GM12878 (cell line): Measurements from ENCODE around the gene RIOK1.

Experiments used
- CBFB ChIP-seq: IDR thresholded peaks from 2 replicates; pipeline ENCODE4 v1.6.1; 2016; ENCODE audit warnings: antibody characterized with exemption, low read depth
- EZH2 ChIP-seq: IDR thresholded peaks from 2 replicates; pipeline ENCODE4 v1.6.1; 2012; ENCODE audit warnings: low read depth, mild to moderate bottlenecking, control low read depth, inconsistent platforms, low read length, borderline replicate concordance; ENCODE audit not compliant: control insufficient read depth
- FOXK2 ChIP-seq: fragments of 450-650 bp; IDR thresholded peaks from 2 replicates; pipeline ENCODE4 v1.6.1; 2017; ENCODE audit warnings: mild to moderate bottlenecking, moderate library complexity
- GABPA ChIP-seq: IDR thresholded peaks from 2 replicates; pipeline ENCODE4 v1.6.1; 2014; ENCODE audit warnings: antibody characterized with exemption, low read depth, mild to moderate bottlenecking, inconsistent platforms
- IKZF1 ChIP-seq: fragments of 450-650 bp; conservative IDR thresholded peaks from 2 replicates; pipeline ENCODE4 v1.6.1; 2017; ENCODE audit warnings: antibody characterized with exemption, mild to moderate bottlenecking
- JUND ChIP-seq: IDR thresholded peaks from 2 replicates; pipeline ENCODE4 v1.6.1; 2012; ENCODE audit warnings: low read depth, mild to moderate bottlenecking, low read length, improper control_type of control experiment, moderate library complexity
- POLR2A ChIP-seq: IDR thresholded peaks from 2 replicates; pipeline ENCODE4 v1.6.1; 2011; ENCODE audit warnings: low read depth, mild to moderate bottlenecking, low read length
- RCOR1 ChIP-seq: conservative IDR thresholded peaks from 2 replicates; pipeline ENCODE4 v1.6.1; 2012; ENCODE audit warnings: low read depth, low read length, improper control_type of control experiment
- SMC3 ChIP-seq: IDR thresholded peaks from 2 replicates; pipeline ENCODE4 v1.6.1; 2011; ENCODE audit warnings: low read length, improper control_type of control experiment, borderline replicate concordance
- SPI1 ChIP-seq: IDR thresholded peaks from 2 replicates; pipeline ENCODE4 v1.6.1; 2011; ENCODE audit warnings: low read depth, mild to moderate bottlenecking, low read length, moderate library complexity, borderline replicate concordance; ENCODE audit not compliant: insufficient read depth
- TARDBP ChIP-seq: IDR thresholded peaks from 2 replicates; pipeline ENCODE4 v1.6.1; 2016; ENCODE audit warnings: borderline replicate concordance
- ZNF24 ChIP-seq: fragments of 450-650 bp; IDR thresholded peaks from 2 replicates; pipeline ENCODE4 v1.6.1; 2017; ENCODE audit warnings: antibody characterized with exemption, mild to moderate bottlenecking
- TF ChIP-seq, protein P1 (sequence below), 3 experiments: IDR thresholded peaks in 2 of 3; conservative IDR thresholded peaks in 1 of 3; 2 replicates each; pipeline ENCODE4 v1.5.1; 2011; ENCODE audit warnings: low read depth in 3 of 3, low read length in 3 of 3, mild to moderate bottlenecking in 3 of 3, control low read depth in 2 of 3, moderate library complexity in 2 of 3, inconsistent platforms in 1 of 3, mixed read lengths in 1 of 3; ENCODE audit not compliant: control insufficient read depth in 2 of 3, insufficient read depth in 1 of 3; ENCODE audit errors: extremely low read depth in 1 of 3
- TF ChIP-seq, protein P2 (sequence below): IDR thresholded peaks from 2 replicates; pipeline ENCODE4 v1.6.1; 2011; ENCODE audit warnings: low read depth, low read length, improper control_type of control experiment, borderline replicate concordance

DNA sequence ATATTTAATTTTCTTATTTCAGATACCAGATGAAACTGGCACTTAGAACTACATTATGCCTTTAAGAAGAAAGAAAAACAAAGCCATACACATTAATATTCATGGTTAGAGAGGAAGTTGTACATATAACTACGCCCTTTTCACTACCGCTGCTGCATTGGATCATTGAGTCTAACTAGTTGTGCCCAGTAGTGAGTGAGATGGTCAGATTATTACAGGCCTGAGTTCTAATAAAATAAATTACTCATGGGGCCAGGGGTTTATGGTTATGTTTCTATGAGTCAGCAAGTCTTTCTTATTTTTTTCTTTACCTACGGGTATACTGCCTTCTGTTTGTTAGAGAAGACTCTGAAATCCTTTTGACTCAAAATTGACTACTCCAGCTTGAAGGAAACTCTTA is 11.5 kb downstream of the RIOK1 start:
- no peak for TF ChIP-seq TARDBP
- no peak for TF ChIP-seq SPI1
- TF ChIP-seq CBFB = no peak
- TF ChIP-seq JUND = no peak
- TF ChIP-seq, protein P1, sequence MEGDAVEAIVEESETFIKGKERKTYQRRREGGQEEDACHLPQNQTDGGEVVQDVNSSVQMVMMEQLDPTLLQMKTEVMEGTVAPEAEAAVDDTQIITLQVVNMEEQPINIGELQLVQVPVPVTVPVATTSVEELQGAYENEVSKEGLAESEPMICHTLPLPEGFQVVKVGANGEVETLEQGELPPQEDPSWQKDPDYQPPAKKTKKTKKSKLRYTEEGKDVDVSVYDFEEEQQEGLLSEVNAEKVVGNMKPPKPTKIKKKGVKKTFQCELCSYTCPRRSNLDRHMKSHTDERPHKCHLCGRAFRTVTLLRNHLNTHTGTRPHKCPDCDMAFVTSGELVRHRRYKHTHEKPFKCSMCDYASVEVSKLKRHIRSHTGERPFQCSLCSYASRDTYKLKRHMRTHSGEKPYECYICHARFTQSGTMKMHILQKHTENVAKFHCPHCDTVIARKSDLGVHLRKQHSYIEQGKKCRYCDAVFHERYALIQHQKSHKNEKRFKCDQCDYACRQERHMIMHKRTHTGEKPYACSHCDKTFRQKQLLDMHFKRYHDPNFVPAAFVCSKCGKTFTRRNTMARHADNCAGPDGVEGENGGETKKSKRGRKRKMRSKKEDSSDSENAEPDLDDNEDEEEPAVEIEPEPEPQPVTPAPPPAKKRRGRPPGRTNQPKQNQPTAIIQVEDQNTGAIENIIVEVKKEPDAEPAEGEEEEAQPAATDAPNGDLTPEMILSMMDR (IDR thresholded peaks at IDR 0.05 in 2 of 3, conservative IDR thresholded peaks at IDR 0.05 in 1 of 3; ENCODE audit: control insufficient read depth in 2 of 3, extremely low read depth in 1 of 3, insufficient read depth in 1 of 3, low read depth in 3 of 3, low read length in 3 of 3) = no peak
- TF ChIP-seq RCOR1 = no peak
- no peak for TF ChIP-seq GABPA
- TF ChIP-seq SMC3 = no peak
- TF ChIP-seq, protein P2, sequence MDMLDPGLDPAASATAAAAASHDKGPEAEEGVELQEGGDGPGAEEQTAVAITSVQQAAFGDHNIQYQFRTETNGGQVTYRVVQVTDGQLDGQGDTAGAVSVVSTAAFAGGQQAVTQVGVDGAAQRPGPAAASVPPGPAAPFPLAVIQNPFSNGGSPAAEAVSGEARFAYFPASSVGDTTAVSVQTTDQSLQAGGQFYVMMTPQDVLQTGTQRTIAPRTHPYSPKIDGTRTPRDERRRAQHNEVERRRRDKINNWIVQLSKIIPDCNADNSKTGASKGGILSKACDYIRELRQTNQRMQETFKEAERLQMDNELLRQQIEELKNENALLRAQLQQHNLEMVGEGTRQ = no peak
- no peak for TF ChIP-seq EZH2
- TF ChIP-seq IKZF1 = no peak
- TF ChIP-seq FOXK2 = no peak
- no peak for TF ChIP-seq POLR2A
- TF ChIP-seq ZNF24 = no peak
